NCI-H187 (cell line): Measurements from ENCODE around the gene TOX2.

Experiments
- DNase-seq, 2 experiments: peaks; one replicate each; lab custom pipeline; 2025; lab: John Stamatoyannopoulos, UW

The TOX2 gene

DNA sequence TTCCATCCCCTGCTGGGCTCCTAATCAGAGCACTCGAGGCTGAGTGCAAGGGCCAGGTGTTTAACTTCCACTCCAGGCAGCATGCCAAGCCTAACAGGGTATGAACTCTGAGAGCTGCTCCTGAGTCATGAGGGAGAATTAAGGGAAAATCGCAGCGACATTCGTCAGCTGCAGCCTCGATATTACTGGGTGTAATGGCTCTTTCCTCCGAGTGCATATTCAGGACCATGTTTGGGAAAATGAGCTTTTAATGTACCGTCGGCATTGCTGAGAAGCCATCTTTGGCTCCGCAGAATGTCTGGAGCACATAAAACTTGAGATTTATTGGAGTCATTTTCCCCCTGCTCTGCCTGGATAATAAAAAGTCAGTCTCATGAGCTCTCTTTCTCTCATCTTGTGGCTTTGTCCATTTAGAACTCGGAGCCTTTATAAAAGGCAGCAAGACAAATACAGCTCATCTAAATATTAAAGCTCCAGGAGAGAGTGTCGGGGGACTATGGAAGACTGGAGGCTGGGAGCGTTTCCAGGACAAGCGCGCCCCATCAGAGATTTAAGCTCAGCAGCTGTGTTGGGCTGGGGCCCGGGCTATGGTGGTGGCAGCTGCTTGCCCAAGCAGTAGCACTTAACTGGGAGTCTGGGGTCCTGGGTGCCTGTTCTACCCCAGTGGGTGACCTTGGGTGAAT is 103.7 kb downstream of the TOX2 start:
- peak; percentile 92 to 94 for DNase-seq

DNA sequence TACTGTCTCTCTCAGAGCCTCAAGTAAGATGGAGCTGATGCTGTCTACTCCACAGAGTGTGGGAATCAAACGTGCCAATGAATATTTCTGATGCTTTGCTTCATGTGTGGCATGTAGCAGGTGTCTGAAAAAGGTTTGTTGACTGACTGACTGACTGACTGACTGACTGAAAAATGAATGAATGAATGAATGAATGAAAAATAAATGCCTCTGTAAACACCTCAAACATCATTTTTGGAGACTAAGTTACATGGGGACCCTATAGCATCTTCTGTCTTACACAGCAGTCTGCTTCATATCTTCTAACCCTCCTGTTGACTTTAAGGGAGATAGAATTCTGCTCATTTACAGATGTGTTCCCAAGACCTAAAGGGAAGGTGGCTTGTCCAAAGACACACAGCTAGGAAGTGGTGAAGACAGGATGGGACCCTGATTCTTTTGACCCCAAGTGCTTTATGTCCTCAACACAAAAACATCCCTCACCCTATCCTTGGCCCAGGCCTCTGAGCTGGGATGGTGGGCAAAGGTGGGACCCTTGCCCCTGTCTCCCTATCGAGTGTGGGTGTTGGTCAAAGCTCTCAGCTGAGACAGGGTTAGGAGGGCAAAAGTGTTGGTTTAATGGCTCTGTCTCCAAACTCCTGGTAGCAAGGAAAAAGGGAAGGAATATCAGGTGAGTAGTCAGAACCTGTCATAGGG is 104.4 kb downstream of the TOX2 start:
- no peak for DNase-seq

DNA sequence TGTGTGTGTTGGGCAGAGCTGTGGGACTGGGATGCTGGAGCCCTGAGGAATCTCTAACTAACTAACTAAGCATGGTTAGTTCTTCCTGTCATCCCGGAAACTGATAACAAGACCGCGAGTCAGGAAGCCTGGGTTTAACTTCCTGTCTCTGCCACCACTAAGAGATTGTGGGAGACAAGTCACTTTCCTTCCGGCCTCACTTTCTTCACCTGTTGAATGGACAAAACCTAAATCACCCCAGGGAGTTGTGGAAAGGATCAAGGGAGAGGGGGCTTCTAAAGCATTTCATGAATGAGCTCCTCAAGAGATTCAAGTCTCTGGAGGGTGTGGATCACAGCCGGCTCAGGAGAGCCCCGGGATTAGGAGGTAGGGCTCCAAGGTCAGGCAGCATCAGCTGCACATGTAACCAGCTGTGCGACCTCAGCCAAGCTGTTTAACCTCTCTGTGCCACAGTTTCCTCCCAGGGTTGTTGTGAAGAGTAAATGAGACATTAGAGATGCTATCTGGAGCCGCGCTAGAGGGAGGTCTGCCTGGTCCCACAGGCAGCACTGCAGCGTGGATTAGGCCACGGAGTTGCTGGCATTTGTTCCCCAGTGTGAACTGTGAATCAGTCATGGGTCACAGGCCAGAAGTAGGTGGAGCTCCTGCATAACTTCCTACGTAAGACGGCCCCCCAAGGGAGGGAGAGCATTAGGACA is 105.1 kb downstream of the TOX2 start:
- DNase-seq: no peak

DNA sequence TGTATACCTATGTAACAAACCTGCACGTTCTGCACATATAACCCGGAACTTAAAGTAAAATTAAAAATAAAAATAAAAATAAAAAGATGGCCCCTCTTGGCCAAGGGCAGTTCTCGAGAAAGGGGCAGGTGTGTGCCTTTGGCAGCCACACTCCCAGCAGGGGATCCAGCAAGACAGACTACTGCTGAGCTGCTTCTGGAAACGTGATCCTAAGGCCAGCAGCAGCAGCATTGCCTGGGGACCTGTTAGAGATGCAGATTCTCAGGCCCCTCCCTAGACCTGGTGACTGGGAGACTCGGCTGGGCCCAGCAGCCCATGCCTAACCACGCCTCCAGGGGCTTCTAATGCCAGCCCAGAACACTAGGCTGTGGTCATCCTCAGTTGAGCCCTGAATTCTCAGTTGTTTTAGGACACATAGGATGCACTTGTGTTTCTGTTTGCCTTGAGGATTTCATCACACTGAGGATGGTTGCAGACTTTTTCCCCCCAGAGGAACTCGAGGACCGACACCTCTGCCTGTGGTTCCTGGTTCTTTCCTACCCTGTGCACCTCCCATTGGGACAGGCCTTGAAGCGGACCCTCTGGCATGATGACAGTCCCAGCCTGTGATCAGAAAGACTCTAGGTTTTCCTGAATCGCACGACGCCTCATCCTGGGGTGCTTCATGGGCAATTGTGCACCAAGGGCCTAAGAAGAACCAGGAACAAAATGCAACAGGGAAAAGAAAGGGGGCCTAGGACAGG is 105.9 kb downstream of the TOX2 start:
- peak; percentile 30 to 33 for DNase-seq

DNA sequence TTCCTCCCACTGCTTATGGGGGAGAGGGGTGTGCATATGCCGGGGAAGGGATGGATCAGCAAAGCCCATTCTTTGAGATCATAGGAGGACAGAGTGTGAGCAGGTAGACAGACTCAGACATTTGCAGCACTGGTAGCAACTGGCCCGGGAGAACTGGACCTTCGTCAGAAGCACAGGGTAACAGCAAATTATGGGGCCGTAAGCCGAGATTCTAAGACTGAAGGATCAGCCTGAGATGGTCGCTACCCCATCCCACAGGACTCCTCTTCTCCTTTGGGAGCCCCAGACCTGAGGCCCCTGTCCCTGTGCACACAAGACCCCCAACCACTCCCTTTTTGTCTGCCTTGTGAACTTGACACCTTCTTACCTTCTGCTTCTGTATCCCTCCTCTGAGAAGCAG is 106.5 kb downstream of the TOX2 start:
- DNase-seq: no peak

DNA sequence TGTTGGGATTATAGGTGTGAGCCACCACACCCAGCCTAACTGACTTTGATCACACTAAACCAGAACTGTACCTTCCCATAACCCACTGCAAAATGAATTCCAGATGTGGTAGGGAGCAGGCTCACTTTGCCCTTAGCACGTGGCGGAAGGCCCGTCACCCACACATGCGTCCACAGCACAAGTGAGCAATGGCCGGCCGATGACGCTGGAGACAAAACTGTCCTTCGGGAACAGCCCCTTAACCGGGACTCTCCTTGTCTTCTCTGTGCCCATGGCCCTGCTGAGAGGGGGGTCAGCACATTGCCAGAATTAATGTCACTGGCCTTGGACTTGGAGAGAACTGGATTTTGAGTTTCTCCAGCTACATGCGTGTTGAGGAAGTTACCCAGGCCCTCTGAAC is 107.2 kb downstream of the TOX2 start:
- DNase-seq: no peak

DNA sequence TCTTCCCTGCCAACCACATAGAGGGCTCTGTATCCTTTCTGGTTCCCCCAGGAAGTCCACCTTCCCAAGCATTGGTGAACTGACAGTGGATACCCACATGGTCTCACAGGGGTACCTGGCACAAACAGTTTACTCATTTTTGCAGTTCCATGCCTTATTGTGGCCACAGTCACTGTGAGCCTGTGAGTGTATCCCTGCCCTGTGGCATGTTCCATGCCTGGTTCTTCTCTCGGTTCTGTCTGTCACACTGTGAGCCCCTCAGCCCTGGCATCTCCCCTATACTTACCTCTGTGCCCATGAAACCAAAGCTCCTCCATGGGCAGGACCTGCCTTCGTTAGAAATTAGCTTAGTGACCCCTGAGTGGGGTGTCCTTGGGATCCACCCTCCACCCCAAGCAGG is 107.8 kb downstream of the TOX2 start:
- no peak for DNase-seq

DNA sequence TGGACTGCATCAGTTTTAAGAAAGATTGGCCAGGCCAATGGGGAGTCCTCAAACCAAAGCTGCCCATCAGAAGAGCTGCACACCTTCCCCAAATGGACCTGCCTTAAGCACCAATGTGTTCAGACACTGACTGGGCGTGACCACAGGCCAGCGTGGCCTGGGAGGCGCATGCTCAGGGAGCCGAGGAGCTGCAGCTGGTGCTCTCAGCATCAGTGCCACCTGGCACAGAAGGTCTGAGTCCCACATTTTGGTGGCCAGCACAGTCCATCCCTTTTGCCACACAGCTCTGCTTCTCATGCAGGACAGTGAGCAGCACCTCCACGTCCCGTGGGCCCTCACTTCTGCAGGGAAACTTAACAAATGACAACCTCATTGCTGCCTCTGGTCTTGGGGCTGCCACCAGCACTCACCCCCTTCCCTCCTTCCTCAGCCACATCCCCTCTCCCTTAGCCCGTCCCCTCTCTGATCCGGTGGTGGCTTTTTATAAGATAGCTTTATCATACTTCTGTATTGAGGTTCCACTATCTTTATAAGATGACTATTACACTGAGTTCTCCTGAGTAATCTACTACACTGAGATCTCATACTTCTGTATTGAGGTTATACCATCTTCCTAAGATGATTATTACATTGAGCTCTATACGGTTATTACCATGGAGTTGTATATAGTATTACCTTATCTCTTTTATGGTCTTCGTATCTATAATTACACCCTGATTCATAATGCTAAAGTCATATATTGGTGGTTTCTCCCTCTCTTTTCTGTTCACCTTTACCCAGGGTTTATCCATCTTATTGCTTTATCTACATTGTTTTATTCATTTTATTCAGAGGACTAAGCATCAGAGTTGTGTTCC is 109.1 kb downstream of the TOX2 start:
- no peak for DNase-seq

DNA sequence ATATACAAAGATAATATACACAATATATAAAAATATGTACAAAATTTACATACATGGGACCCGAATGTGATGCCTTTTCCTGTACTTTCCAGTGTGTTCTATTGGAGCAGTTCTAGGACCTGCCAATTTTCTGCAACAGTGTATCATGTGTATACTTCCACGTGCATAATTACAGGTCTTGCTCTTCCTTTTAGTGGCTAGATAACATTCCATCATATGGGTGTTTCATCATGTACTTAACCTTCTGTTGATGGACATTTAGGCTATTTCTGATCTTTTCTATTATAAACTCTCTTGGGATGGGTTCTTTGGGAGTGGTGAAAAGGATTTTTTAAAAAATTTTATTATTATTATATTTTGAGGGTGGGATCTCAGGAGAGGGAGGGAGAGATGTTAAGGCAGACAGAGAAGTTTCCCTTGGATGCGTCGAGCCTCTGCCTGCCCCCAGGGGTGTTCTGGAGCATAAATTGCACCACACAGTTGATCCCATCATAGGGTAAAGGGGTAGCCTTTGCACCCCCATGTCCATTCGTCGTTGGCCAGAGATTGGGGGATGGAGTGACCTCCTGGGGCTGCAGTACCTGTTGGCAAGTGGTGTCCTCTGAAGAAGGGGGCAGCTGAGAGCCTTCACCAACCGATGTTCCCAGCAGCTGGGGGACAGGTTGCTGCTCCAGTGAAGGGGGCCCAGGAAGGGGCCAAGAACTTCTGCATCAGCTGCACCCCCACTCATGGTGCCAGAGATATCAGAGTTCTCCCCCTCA is 110.3 kb downstream of the TOX2 start:
- no peak for DNase-seq

DNA sequence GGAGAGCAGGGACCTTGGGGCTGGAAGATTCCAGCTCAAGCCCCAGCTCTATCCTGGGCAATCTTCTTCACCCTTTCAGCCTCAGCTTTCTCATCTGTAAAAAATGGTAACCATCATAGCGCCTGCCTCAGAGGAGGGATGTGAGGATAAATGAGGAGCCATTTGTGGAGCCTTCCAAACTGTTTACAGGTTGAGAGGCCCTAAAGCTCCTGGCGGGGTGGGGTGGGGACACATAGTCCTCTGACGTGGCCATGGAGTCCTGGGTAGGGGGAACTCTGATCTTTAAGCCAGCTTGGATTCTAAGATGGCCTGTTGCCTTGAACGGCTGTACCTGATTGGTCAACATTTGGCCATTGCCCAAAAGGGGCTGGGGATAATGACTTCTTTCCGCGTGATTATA is 111.1 kb downstream of the TOX2 start:
- DNase-seq: no peak

DNA sequence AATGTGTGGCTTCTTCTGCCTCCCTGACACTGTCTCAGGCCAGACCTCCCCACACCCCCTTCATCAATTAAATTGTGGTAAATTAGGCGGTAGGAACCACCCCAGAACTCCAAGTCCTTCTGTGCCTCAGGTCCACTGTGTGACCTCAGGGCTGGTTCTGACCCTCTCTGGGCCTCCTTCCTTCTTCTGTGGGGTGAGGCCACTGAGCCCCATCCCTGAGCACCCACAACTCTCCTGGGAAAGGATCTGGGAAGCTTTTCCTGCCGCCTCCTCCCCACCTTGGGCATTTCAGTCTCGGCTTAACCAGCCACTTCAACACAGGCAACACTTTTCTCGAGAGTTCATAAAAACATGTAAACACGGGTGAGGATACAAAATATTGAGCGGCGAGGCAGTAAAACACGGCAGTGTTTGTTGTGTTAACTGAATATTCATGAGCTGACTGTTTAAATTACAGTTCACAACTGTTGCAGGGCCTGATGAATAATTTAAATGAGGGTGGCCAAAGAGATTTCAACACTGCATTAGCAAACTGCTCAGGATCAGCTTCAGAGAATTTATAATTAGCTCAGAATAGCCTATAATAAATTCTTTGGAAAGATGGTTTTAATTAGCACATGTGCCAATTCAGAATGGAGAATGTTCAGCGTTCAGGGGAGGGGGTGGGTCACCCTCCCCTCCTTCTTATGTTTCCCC is 112.1 kb downstream of the TOX2 start:
- no peak for DNase-seq

DNA sequence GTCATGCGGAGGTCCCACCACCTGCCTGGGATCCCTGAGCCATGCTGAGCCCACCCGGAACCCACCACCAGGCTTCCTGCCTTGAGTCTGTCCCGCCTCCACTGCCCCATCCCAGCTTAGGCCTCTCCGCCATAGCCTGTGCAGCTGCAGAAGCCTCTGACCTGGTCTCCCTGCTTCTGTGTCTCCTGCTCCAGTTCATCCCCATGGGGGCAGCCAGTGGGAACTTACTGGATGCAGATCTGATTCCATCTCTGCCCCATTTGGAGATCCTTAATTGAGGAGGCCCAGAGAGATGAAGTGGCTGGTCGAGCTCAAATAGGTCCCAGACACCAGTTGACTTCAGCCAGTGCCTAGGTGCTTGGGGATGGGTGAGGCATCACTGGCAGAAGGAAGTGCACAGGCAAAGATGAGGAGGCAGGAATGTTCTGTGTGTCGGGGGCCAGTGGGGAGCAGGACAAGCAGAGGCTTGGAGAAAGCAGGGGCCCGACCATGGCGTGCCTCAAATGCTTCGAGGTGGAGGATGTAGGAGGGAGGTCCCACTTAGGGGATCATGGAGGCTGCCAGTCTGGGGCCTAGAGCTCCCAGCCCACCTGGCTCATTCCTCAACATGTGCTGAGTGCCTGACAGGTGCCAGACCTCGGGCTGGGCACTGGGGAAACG is 112.8 kb downstream of the TOX2 start:
- DNase-seq: no peak

DNA sequence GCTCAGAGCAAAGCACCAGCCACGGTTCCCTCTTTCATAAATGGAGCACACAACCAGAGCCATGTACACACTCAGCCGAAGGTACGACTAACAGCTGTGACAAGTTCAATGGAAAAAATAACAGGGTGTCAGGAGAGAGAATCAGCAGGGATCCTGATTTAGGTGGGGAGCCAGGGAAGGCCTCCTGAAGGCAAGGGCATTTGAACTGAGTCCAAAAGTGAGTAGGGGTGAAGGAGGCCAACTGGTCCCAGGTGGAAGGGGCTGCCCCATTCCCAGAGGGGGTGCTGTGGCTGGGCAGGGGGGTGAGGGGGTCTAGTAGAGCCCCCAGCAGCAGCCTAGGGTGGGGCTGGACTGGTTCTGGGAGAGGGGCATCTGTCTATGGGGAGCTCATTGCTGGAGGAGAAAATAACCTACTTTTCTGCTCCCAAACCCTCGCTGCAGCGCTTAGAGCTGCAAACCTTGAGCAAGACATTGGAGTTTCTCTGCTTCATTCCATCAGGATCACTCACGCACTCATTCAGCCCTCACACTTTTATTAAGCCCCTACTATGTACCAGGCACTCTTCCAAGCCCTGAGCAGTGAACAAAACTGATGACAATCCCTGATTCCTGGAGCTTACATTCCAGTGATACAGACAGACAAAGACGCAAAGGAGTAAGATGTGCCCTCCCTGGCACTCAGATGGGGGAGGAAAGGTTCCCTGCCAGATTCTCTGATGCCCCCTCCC is 113.5 kb downstream of the TOX2 start:
- DNase-seq: no peak

DNA sequence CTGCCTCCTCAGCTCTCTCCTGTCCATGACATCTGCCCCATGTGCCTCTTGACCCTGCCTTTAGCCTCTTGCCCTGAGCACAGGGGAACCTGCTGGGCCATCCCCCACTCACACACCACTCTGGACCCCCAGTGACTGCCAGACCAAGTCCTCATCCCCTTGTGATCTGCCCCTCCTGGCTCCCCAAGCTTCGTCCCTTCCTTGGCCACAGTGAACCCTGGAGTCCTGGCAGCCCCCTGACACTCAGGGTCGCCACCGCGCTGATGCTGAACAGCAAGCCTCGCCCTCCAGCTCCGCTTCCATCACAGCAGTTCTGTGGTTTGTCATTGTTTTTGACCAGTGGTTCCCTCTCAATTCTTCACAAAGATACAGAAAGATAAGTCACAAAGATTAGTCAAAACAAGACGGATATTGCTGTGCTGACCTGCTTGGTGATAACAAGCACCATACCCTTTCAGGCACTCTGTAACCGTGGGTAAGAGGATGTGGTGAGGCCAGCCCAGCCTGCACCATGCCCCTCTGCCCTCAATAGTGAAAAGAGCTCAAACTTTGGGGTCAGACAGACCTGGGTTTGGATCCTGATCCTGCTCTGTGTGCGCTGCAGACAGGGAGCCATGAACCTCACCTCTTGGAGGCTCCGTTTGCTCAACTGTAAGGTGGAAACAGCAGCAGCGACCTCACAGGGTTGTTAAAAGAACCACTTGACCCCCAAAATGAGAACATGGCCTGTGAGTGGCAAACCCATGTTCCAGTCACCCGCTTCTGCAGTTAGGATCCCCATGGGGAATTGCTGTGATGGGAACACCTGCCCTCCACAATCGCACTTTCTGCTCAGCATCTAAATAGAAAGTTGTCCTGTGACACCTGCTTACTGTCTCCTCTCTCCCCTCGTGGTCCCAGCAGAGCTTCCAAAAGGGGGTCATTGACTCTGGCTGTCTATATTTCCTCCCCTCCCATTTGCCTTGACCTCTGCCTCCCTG is 114.5 kb downstream of the TOX2 start:
- DNase-seq: no peak

DNA sequence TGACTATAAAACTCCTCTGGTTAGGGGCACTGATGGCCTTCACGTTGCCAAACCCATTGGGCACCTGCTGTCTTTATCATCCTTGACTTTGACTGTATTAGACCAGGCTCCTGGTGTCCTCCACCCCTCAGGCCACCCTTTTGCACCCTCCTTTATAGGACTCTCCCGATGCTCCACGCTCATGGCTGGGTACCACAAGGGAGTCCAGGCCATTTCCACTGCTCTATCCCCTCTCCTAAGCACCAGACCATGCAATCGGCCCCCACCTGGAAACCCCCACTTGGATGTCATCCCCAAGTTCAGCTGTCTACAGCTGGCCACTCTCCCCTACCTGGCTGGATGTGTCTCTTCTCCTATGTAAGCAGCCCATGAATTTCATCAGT is 115.2 kb downstream of the TOX2 start:
- DNase-seq: no peak

DNA sequence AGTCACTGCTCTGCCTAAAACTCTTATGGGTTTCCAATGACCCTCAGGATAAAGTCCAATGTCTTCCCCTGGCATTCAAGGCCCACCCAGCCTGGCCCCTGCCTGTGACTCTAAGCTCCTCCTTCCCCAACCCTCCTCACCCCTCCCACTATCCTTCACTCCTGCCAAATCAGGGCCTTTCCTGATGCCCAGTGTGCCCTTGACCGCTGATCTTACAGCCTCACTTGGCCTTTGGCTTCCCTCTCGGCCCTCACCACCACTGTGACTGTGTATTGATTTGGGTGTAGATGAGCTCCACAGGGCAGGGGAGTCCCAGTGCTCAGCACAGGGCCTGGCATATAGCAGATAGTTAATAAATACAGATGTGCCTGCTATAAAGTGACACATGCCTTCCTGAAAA is 115.7 kb downstream of the TOX2 start:
- DNase-seq: no peak

DNA sequence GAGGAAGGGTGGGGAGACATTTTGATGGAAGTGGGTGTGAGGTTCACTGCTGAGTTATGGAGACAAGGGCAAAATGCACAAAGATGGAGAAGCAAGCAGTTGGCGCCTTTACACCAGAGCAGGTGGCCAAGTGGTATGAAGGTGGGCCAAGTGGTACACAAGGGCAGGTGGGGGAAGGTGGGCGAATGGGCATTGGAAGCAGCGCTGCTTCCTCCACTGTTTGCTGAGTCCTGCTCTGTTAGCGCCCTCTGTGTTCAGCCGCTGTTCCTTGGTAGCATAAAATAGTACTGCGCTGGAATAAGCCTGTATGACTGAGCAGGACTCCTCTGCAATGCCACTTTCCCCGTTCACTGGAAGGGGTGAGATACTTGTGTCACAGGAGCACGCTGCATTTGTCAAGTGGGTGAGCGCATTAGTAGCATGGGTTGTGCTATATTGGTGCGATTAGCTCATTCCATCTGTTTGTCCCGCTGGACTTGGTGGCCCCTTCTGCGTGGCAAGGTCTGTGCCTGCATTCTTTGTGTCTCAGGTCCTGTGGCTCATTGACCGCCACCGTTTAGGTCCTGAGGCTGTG is 116.4 kb downstream of the TOX2 start:
- no peak for DNase-seq
